Activated CD4-positive, alpha-beta T cell treated with anti-CD3 and anti-CD28 coated beads, Interleukin-2, amount 50 U/mL, for 1 hour (primary cell): ENCODE data around the gene SPRN.
"Not testable (repeated sequence)": the region's sequence is repeated elsewhere in the genome, so short reads cannot be mapped to it uniquely, and the experiment has no call there.

Experiments
- DNase-seq: peaks from one replicate; pipeline ENCODE4 v3.0.0-alpha.2; 2020

The SPRN gene

GRCh38 chr10:133405272-133405671, 19.2 kb downstream of the SPRN start:
- DNase-seq: no peak

GRCh38 chr10:133403784-133404183, 20.6 kb downstream of the SPRN start:
- DNase-seq: no peak

GRCh38 chr10:133403359-133403758, 21.1 kb downstream of the SPRN start:
- no peak for DNase-seq

- no peak for DNase-seq
These were observed 22.3 kb downstream of the SPRN start for GRCh38 chr10:133401981-133402725.

GRCh38 chr10:133401500-133401899, 22.9 kb downstream of the SPRN start:
- no peak for DNase-seq

- DNase-seq: no peak
These were observed 23.6 kb downstream of the SPRN start for GRCh38 chr10:133400624-133401424.

GRCh38 chr10:133399123-133399601, 25.3 kb downstream of the SPRN start:
- no peak for DNase-seq

GRCh38 chr10:133397938-133398337, 26.5 kb downstream of the SPRN start:
- no peak for DNase-seq

GRCh38 chr10:133396035-133396624, 28.3 kb downstream of the SPRN start:
- no peak for DNase-seq

GRCh38 chr10:133394801-133395221, 29.6 kb downstream of the SPRN start:
- no peak for DNase-seq

- DNase-seq: peak; percentile 92
These were observed 30.3 kb downstream of the SPRN start, which contains the start of gene MTG1 for GRCh38 chr10:133394064-133394663. Gene MTG1, plus strand, starts transcription at chr10:133394157. Its CDS starts 64 bp downstream, at chr10:133394221.

- DNase-seq: no peak
These were observed 30.9 kb downstream of the SPRN start for GRCh38 chr10:133393401-133394063.

GRCh38 chr10:133391761-133392518, 32.5 kb downstream of the SPRN start:
- DNase-seq: no peak

GRCh38 chr10:133391249-133391635, 33.2 kb downstream of the SPRN start:
- DNase-seq: no peak

GRCh38 chr10:133390597-133391248, 33.7 kb downstream of the SPRN start:
- DNase-seq: no peak

- peak; percentile 34 for DNase-seq
These were observed 35.2 kb downstream of the SPRN start for GRCh38 chr10:133388973-133389818.

- DNase-seq: no peak
These were observed 36.0 kb downstream of the SPRN start for GRCh38 chr10:133388236-133388972.

- DNase-seq: not testable (repeated sequence)
These were observed 37.5 kb downstream of the SPRN start for GRCh38 chr10:133386951-133387350.

- no peak for DNase-seq
These were observed 39.2 kb downstream of the SPRN start for GRCh38 chr10:133385214-133385613.
